Activated CD4-positive, alpha-beta memory T cell treated with anti-CD3 and anti-CD28 coated beads for 36 hours (primary cell): ENCODE data around the gene TUBB3. TPM values are rescaled to one million over a fixed set of nuclear protein-coding genes. Genes with fewer than 3 reads are reported as not detected.
"Not testable (repeated sequence)": the region's sequence is repeated elsewhere in the genome, so short reads cannot be mapped to it uniquely, and the experiment has no call there.

Experiments used
- CTCF ChIA-PET: fragments of 350-600 bp; sonication (Branson Sonifier 250); formaldehyde crosslinking; loops from one replicate; lab custom pipeline; 2021; ENCODE audit warnings: antibody characterized with exemption, inconsistent platforms; lab: Charles Lee
- POLR2A ChIA-PET: fragments of 350-600 bp; sonication (Branson Sonifier 250); formaldehyde crosslinking; loops from one replicate; lab custom pipeline; 2021; ENCODE audit warnings: antibody characterized with exemption; lab: Charles Lee
- DNase-seq: peaks from one replicate; pipeline ENCODE4 v3.0.0-alpha.2; 2020
- H3K27ac Mint-ChIP-seq: one replicate; pipeline ENCODE4 v1.8.0; 2021; ENCODE audit warnings: mixed read lengths
- H3K27me3 Mint-ChIP-seq: one replicate; pipeline ENCODE4 v1.8.0; 2021; ENCODE audit warnings: mixed read lengths
- H3K36me3 Mint-ChIP-seq: one replicate; pipeline ENCODE4 v1.8.0; 2021; ENCODE audit warnings: mixed read lengths
- H3K4me1 Mint-ChIP-seq: one replicate; pipeline ENCODE4 v1.8.0; 2021; ENCODE audit warnings: low read depth, mixed read lengths
- H3K4me3 Mint-ChIP-seq: one replicate; pipeline ENCODE4 v1.8.0; 2021; ENCODE audit warnings: mild to moderate bottlenecking, mixed read lengths
- H3K9me3 Mint-ChIP-seq: one replicate; pipeline ENCODE4 v1.8.0; 2021; ENCODE audit warnings: mixed read lengths
- intact Hi-C: fragments of 100-400 bp; cut with micrococcal nuclease; formaldehyde crosslinking; loops from one replicate; pipeline ENCODE4 v1.15.1; 2023
- total RNA-seq, 2 experiments: library from RNA; stranded (reverse); gene quantifications; one replicate each; pipeline ENCODE4 v1.2.3, GENCODE V29; 2021

The TUBB3 gene
- total RNA-seq, 2 experiments from 2014 or later = 0.99 to 1.4 TPM

DNA sequence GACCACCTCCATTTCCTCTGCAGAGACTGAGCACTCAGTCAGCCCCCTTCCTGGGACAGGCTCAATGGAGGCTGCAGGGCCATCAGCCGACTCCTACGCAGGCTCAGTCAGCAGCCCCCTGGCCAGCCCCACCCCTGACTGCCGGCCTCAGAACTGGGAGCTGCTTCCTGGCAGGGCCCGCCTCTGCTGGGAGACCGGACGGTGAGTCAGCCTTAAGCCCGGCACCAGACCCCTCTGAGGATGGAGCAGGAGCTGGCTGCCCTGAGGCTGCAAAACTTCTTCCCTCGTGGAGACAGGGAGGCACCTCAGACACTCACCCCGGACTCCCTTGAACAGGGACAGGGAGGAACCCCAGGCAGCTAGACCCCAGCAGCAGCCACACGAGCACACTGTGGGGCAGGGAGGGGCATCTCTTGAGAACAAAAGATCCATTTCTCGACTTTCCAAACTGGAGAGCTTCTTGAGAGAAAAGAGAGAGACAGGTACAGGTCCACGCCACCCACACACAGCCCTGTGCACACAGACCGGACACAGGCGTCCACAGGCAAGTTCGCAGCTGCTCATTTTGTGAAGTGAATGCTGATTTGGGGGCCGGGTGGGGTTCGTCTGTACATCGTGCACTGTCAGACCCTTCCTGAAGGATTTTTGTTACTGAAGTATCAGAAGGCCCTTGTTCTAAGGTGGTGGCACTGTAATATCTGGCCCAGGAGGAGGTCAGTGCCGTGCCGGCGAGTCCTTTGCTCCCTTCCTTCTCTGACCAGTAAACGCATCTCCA lies 1.3 kb upstream of the TUBB3 start:
- no peaks in the 10 kb centered on the region for H3K9me3 Mint-ChIP-seq
- CTCF ChIA-PET = interaction anchor here (1.3 to 3.8 kb wide), 3 partner anchors 11 to 61 kb away, joined by 3 to 22 read pairs (median 5); no protein-coding TSS in a partner anchor
- H3K27ac Mint-ChIP-seq = no peak overlapping the region
- POLR2A ChIA-PET = interaction anchor here (0.6 to 1.3 kb wide), 2 partner anchors 9 to 18 kb away, joined by 3 read pairs; no protein-coding TSS in a partner anchor
- peak overlapping the region; percentile 59 for H3K4me3 Mint-ChIP-seq
- peak; percentile 55 for DNase-seq
- no peaks in the 10 kb centered on the region for H3K36me3 Mint-ChIP-seq
- peaks cover 44% of the 10 kb centered on the region for H3K27me3 Mint-ChIP-seq
- intact Hi-C loops = loop anchor here (5.0 to 10.0 kb wide), 3 partner anchors 50 to 220 kb away; partner anchors contain the start of genes FANCA, SPATA2L and TCF25
- H3K4me1 Mint-ChIP-seq = peaks cover 53% of the 10 kb centered on the region

DNA sequence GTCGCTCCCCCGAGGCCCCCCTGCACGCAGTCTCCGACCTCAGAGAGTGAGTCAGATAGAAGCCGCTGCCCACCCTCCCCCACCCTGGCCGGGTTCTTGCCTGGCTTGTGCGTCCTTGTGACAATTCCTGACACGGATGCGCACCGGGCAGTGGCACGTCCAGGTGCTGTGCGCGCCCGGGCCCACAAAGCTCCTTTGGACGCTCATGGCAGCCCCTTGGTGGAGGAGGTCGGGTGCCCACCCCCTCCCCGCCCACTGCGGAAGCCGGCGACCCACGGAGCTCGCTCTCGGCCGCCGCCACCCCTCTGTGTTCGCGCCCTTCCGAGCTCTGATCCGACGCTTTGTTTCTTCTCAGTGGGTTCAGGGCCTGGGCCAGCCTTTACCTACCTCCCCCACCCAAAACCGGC lies 662 bp upstream of the TUBB3 start:
- Mint-ChIP-seq H3K36me3 (no peaks in the 10 kb centered on the region), H3K4me3 (peak overlapping the region; percentile 59), H3K27ac (no peak overlapping the region), H3K4me1 (peaks cover 51% of the 10 kb centered on the region), H3K27me3 (peaks cover 45% of the 10 kb centered on the region), H3K9me3 (no peaks in the 10 kb centered on the region)
- POLR2A ChIA-PET = interaction anchor here (0.8 to 1.3 kb wide), 2 partner anchors 10 to 28 kb away, joined by 3 read pairs; no protein-coding TSS in a partner anchor
- CTCF ChIA-PET = interaction anchor here (1.3 to 3.8 kb wide), 2 partner anchors 12 to 25 kb away, joined by 3 to 22 read pairs; no protein-coding TSS in a partner anchor
- peak; percentile 65 for DNase-seq
- intact Hi-C loops = loop anchor here (5.0 to 10.0 kb wide), 3 partner anchors 50 to 220 kb away; partner anchors contain the start of genes FANCA, SPATA2L and TCF25

DNA sequence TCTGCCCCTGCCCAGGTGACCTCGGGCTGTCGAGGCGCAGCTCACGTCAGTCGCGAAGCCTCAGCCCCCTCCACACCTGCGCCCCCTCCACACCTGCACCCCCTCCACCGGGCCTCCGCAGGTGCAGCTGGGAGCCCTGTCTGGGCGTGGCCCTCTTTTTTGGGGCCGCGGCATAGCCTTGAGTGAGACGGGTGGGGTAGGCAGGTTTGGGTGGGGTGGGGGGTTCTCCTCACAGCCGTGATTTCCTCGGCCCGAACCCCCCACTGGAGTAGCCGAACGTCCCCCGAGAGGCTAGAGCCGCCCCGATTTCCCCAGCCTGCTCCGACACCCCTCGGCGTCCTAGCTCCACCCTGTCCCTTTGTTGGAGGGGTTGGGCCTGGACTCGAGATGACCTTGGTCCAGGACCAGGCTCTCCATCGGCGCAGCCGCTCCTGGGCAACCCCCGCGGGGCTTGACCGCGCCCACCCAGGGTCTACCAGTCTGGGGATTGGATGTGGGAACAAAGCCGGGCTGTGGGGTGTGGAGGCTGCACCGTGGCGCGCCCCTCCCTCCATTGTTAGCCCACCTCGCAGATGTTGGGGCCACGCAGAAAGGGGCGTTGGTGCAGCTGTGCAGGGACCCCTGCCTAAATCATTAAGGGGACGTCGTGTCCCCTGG lies 626 bp downstream of the TUBB3 start:
- CTCF ChIA-PET = interaction anchor here (0.9 to 3.8 kb wide), 2 partner anchors 13 to 224 kb away, joined by 4 to 22 read pairs; no protein-coding TSS in a partner anchor
- Mint-ChIP-seq H3K4me1 (peaks cover 40% of the 10 kb centered on the region), H3K36me3 (no peaks in the 10 kb centered on the region), H3K27me3 (peaks cover 45% of the 10 kb centered on the region), H3K27ac (no peak overlapping the region), H3K4me3 (no peak overlapping the region), H3K9me3 (no peaks in the 10 kb centered on the region)
- intact Hi-C loops = loop anchor here (5.0 to 10.0 kb wide), 3 partner anchors 51 to 221 kb away; partner anchors contain the start of genes FANCA, SPATA2L and TCF25
- POLR2A ChIA-PET = no interaction called here
- DNase-seq = no peak

DNA sequence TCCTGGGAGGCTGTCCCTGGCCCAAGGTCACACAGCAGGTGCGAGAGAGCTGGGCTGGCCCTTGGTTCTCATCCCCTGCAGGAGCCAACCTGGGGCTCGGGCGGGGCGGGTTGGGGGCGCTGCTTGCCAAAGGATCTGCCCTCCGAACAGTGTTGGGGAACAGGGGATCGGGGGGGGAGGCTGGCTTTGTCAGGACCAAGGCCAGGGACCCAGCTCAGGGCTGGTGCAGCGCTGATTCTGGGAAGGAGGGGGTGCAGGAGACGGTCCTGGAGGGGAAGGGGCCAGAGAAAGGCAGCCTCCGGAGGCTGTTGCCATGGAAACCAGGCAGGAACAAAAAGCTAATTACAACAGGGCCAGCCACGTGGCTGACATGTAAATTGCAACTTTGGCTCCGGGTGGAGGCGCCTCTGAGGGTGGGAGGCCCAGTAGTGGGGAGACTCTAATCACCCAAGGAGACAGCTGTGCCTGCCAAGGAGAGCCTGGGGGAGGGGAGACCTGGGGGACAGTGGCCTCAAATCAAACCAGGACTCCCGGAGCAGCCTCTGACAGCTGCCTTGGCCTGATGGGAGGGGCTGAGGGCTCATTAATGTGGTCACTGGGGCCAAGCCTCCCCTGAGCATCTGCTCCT lies 1.3 kb downstream of the TUBB3 start:
- DNase-seq = peak; percentile 53
- no peak overlapping the region for H3K27ac Mint-ChIP-seq
- POLR2A ChIA-PET = no interaction called here

DNA sequence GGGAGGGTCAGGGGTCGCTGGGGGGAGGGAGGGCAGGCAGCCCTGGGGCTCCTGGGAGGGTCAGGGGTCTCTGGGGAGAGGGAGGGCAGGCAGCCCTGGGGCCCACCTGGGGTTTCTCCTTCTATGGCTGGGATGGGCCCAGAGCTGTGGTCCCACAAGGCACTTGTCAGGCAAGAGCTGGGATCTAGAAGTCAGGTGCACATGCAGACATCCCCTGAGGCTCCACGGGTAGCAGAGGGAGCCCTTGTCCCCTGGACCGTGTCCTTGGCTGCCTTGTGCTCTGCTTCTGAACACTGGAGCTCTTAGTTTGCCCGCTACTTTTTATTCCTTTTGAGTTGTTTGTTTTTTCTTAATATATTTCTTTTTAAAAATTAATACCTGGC lies 1.8 kb downstream of the TUBB3 start:
- Mint-ChIP-seq H3K4me3 (no peak overlapping the region), H3K36me3 (no peaks in the 10 kb centered on the region), H3K9me3 (no peaks in the 10 kb centered on the region), H3K27ac (no peak overlapping the region), H3K27me3 (peaks cover 40% of the 10 kb centered on the region), H3K4me1 (peaks cover 31% of the 10 kb centered on the region)
- no peak for DNase-seq
- intact Hi-C loops = loop anchor here (5.0 to 10.0 kb wide), 3 partner anchors 53 to 223 kb away; partner anchors contain the start of genes FANCA, SPATA2L and TCF25
- POLR2A ChIA-PET = no interaction called here
- CTCF ChIA-PET = interaction anchor here (0.7 to 3.8 kb wide), 2 partner anchors 14 kb away, joined by 3 to 22 read pairs; no protein-coding TSS in a partner anchor

More for the DNA sequence above, 1.3 kb downstream of the TUBB3 start:
- H3K27me3 Mint-ChIP-seq = peaks cover 45% of the 10 kb centered on the region
- H3K4me1 Mint-ChIP-seq = peaks cover 36% of the 10 kb centered on the region
- no peaks in the 10 kb centered on the region for H3K36me3 Mint-ChIP-seq
- CTCF ChIA-PET = interaction anchor here (3.8 kb wide), 1 partner anchor 14 kb away, joined by 22 read pairs; no protein-coding TSS in a partner anchor
- H3K9me3 Mint-ChIP-seq = no peaks in the 10 kb centered on the region
- no peak overlapping the region for H3K4me3 Mint-ChIP-seq
- intact Hi-C loops = loop anchor here (5.0 to 10.0 kb wide), 3 partner anchors 52 to 222 kb away; partner anchors contain the start of genes FANCA, SPATA2L and TCF25

DNA sequence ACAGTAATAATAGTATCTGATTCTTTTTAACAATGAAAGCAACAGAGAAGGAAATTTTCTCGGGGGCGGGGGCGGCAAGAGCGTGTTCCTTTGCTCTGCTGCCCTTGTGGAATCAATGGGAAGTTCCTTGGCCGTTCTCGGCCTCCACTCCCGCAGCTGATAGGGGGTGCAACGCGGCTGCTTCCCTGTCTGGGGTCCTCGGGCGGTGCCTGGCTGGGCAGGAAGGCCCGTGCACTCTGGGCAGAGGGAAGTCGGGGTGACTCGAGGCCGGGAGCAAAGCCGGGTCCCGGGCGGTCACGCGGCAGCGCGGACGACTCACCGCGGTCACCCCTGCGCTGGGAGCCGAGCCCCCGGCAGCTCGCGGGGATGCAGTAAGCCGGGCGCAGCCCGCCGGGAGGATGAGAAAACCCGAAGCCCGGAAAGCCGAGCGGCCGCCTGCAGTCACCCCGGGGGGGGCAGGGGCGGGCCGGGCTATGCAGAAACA lies 2.5 kb downstream of the TUBB3 start:
- H3K4me1 Mint-ChIP-seq = peaks cover 24% of the 10 kb centered on the region
- DNase-seq = no peak
- intact Hi-C loops = loop anchor here (10.0 kb wide), 1 partner anchor 111 kb away; the partner anchor contains the start of gene FANCA
- ChIA-PET CTCF (interaction anchor here (0.6 to 3.8 kb wide), 3 partner anchors 13 to 239 kb away, joined by 3 to 22 read pairs (median 3); partner anchors contain the start of gene CDK10), POLR2A (no interaction called here)
- H3K4me3 Mint-ChIP-seq = no peak overlapping the region
- no peaks in the 10 kb centered on the region for H3K36me3 Mint-ChIP-seq
- no peaks in the 10 kb centered on the region for H3K9me3 Mint-ChIP-seq
- peaks cover 36% of the 10 kb centered on the region for H3K27me3 Mint-ChIP-seq
- H3K27ac Mint-ChIP-seq = no peak overlapping the region

DNA sequence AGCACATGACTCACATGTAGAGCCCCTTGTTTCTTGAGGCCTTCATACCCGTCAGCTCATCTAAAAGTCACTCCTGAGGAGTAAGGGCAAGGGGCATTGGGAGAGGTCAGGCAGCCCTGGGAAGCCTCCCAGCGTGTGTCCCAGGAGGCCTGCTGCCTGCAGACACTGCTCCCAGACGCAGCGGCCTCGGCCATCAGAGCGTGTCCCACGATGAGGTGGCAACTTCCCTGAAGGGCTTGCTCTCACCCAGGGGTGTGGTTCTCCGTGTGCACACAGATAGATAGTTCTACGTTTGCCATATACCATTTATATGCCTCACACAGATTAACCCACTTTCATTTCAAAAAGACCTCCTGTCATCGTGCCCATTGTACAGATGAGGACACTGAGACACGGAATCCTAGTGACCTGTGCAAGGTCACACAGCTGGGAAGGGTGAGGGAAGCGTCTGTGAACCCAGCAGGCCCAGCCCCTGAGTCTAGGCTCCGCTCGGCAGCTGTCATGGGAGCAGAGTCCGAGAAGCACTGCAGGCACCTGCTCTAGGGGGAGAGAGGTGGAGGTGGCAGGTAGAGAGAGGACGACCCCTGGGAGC lies 8.3 kb downstream of the TUBB3 start:
- H3K27ac Mint-ChIP-seq = no peak overlapping the region
- H3K4me3 Mint-ChIP-seq = no peak overlapping the region
- H3K9me3 Mint-ChIP-seq = no peaks in the 10 kb centered on the region
- no peak for DNase-seq
- no peaks in the 10 kb centered on the region for H3K4me1 Mint-ChIP-seq
- intact Hi-C loops = no loop called here
- POLR2A ChIA-PET = no interaction called here
- H3K36me3 Mint-ChIP-seq = no peaks in the 10 kb centered on the region
- peaks cover 10% of the 10 kb centered on the region for H3K27me3 Mint-ChIP-seq
- CTCF ChIA-PET = no interaction called here

DNA sequence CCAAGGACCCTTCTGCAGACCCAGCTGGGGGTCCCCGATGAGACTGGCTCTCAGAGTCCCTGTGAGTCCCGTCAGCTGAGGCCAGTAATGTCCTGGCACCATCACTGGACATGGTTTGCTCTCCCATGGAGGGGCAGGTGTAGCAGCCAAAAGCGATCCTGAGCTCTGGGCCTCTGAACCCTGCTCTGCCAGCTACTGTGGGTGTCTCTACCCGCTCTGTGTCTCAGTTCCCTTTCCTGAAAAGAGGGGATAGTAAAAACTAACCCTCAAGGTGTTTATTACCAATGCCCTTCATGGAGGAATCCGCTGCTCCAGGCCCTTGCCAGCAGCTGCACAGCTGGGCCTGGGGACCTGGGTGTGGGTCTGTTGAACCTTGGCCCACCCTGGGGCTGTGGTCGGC lies 8.8 kb downstream of the TUBB3 start:
- POLR2A ChIA-PET = no interaction called here
- no peaks in the 10 kb centered on the region for H3K9me3 Mint-ChIP-seq
- H3K4me1 Mint-ChIP-seq = no peaks in the 10 kb centered on the region
- DNase-seq = no peak
- no peak overlapping the region for H3K4me3 Mint-ChIP-seq
- H3K27ac Mint-ChIP-seq = no peak overlapping the region
- intact Hi-C loops = no loop called here
- H3K36me3 Mint-ChIP-seq = no peaks in the 10 kb centered on the region
- H3K27me3 Mint-ChIP-seq = peaks cover 10% of the 10 kb centered on the region
- CTCF ChIA-PET = no interaction called here

DNA sequence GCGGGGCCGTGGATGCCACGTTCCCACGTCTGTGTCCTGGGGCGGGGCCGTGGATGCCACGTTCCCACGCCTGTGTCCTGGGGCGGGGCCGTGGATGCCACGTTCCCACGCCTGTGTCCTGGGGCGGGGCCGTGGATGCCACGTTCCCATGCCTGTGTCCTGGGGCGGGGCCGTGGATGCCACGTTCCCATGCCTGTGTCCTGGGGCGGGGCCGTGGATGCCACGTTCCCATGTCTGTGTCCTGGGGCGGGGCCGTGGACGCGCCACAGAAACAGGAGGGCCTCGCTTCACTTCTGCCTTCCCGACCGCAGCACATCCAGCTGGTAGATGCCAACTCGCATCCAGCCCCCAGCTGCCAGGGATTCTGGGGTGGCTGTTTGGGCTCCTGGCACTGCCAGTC lies 10.9 kb downstream of the TUBB3 start:
- intact Hi-C loops, POLR2A ChIA-PET, DNase-seq, H3K4me3 Mint-ChIP-seq, H3K4me1 Mint-ChIP-seq, H3K27me3 Mint-ChIP-seq, H3K27ac Mint-ChIP-seq, H3K36me3 Mint-ChIP-seq, CTCF ChIA-PET, H3K9me3 Mint-ChIP-seq: not testable (repeated sequence)

DNA sequence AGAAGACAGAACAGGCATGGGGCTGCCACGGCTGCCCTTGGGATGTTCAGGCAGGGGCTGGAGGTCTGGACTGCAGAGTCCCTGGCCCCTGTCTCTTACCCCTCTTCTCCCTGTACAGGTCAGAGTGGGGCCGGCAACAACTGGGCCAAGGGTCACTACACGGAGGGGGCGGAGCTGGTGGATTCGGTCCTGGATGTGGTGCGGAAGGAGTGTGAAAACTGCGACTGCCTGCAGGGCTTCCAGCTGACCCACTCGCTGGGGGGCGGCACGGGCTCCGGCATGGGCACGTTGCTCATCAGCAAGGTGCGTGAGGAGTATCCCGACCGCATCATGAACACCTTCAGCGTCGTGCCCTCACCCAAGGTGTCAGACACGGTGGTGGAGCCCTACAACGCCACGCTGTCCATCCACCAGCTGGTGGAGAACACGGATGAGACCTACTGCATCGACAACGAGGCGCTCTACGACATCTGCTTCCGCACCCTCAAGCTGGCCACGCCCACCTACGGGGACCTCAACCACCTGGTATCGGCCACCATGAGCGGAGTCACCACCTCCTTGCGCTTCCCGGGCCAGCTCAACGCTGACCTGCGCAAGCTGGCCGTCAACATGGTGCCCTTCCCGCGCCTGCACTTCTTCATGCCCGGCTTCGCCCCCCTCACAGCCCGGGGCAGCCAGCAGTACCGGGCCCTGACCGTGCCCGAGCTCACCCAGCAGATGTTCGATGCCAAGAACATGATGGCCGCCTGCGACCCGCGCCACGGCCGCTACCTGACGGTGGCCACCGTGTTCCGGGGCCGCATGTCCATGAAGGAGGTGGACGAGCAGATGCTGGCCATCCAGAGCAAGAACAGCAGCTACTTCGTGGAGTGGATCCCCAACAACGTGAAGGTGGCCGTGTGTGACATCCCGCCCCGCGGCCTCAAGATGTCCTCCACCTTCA lies 11.7 kb downstream of the TUBB3 start:
- CTCF ChIA-PET = no interaction called here
- no peak for DNase-seq
- no peaks in the 10 kb centered on the region for H3K36me3 Mint-ChIP-seq
- H3K9me3 Mint-ChIP-seq = no peaks in the 10 kb centered on the region
- H3K27me3 Mint-ChIP-seq = peaks cover 4% of the 10 kb centered on the region
- POLR2A ChIA-PET = no interaction called here
- intact Hi-C loops = no loop called here
- no peak overlapping the region for H3K27ac Mint-ChIP-seq
- no peak overlapping the region for H3K4me3 Mint-ChIP-seq
- no peaks in the 10 kb centered on the region for H3K4me1 Mint-ChIP-seq
